ENCODE measurements around the gene DNTT. TPM values are rescaled to one million over a fixed set of nuclear protein-coding genes. Genes with fewer than 3 reads are reported as not detected.

DNTT gene
- total RNA-seq, 1 donor from 2014 or later, result not detected

- Histone ChIP-seq H3K9me3 (no peaks in the 10 kb centered on the region), H3K27me3 (ENCODE audit: low read depth) (peaks cover 16% of the 10 kb centered on the region), H3K4me3 (no peak overlapping the region), H3K27ac (no peak overlapping the region), H3K4me1 (no peaks in the 10 kb centered on the region), H3K36me3 (no peaks in the 10 kb centered on the region)
- no peak for TF ChIP-seq CTCF (IDR thresholded peaks at IDR 0.05)
- intact Hi-C loops (cut with DNase I), result no loop called here
- ATAC-seq, result no peak
- DNase-seq, result no peak
Observed at GRCh38 chr10:96352027-96352426, 47.8 kb downstream of the DNTT start.

GRCh38 chr10:96352582-96352981 is 48.3 kb downstream of the DNTT start:
- ATAC-seq, result no peak

GRCh38 chr10:96357038-96357620 is 52.9 kb downstream of the DNTT start:
- no peak for TF ChIP-seq CTCF (IDR thresholded peaks at IDR 0.05)
- Histone ChIP-seq H3K27me3 (ENCODE audit: low read depth) (peaks cover 18% of the 10 kb centered on the region), H3K4me1 (no peaks in the 10 kb centered on the region), H3K4me3 (no peak overlapping the region), H3K36me3 (no peaks in the 10 kb centered on the region), H3K27ac (no peak overlapping the region), H3K9me3 (no peaks in the 10 kb centered on the region)
- intact Hi-C loops (cut with DNase I), result no loop called here
- DNase-seq (no peak), ATAC-seq (no peak)

More at GRCh38 chr10:96352582-96352981, 48.3 kb downstream of the DNTT start:
- Histone ChIP-seq H3K4me3 (no peak overlapping the region), H3K27ac (no peak overlapping the region), H3K4me1 (no peaks in the 10 kb centered on the region), H3K9me3 (no peaks in the 10 kb centered on the region), H3K36me3 (no peaks in the 10 kb centered on the region), H3K27me3 (ENCODE audit: low read depth) (peaks cover 18% of the 10 kb centered on the region)
- no peak for TF ChIP-seq CTCF (IDR thresholded peaks at IDR 0.05)
- intact Hi-C loops (cut with DNase I), result no loop called here
- no peak for DNase-seq

- H3K4me1 ChIP-seq, result no peaks in the 10 kb centered on the region
- H3K9me3 ChIP-seq, result no peaks in the 10 kb centered on the region
- DNase-seq (no peak), ATAC-seq (no peak)
- intact Hi-C loops (cut with DNase I), result no loop called here
- no peak within 1 kb of the TSS for H3K4me3 ChIP-seq
- TF ChIP-seq CTCF (IDR thresholded peaks at IDR 0.05), result no peak
- H3K36me3 ChIP-seq, result no peaks in the 10 kb centered on the region
- H3K27ac ChIP-seq, result no peak within 1 kb of the TSS
- peaks cover 13% of the 10 kb centered on the region for H3K27me3 ChIP-seq (ENCODE audit: low read depth)
Observed at GRCh38 chr10:96358851-96359540, 54.8 kb downstream of the DNTT start, which contains the start of gene OPALIN. Gene OPALIN (minus strand): TSS chr10:96359002. CDS start chr10:96358896, 106 bp downstream.

GRCh38 chr10:96359616-96360015 is 55.4 kb downstream of the DNTT start:
- TF ChIP-seq CTCF (IDR thresholded peaks at IDR 0.05), result no peak
- Histone ChIP-seq H3K9me3 (no peaks in the 10 kb centered on the region), H3K4me1 (no peaks in the 10 kb centered on the region), H3K27ac (no peak overlapping the region), H3K36me3 (no peaks in the 10 kb centered on the region), H3K27me3 (ENCODE audit: low read depth) (peaks cover 13% of the 10 kb centered on the region), H3K4me3 (no peak overlapping the region)
- ATAC-seq (no peak), DNase-seq (no peak)
- intact Hi-C loops (cut with DNase I), result no loop called here
